DMS153 treated with DMSO at 0.1 percent for 48 hours (cell line): ENCODE data around the gene NACAD.

Experiments used
- DNase-seq: peaks from one replicate; lab custom pipeline; 2025; ENCODE audit not compliant: unreplicated experiment; lab: John Stamatoyannopoulos, UW

Gene NACAD

GRCh38 chr7:45088821-45089340, at the start of gene NACAD:
Gene NACAD (minus strand): TSS chr7:45088969. CDS start chr7:45088894, 75 bp downstream.
- no peak for DNase-seq

GRCh38 chr7:45136106-45137060, 47.6 kb upstream of the NACAD start:
- peak; percentile 83 for DNase-seq

GRCh38 chr7:45133877-45134276, 45.1 kb upstream of the NACAD start:
- no peak for DNase-seq

- DNase-seq: no peak
Measured at GRCh38 chr7:45133352-45133751, 44.6 kb upstream of the NACAD start.

GRCh38 chr7:45132708-45133320, 44.0 kb upstream of the NACAD start:
- no peak for DNase-seq

GRCh38 chr7:45131891-45132290, 43.1 kb upstream of the NACAD start:
- no peak for DNase-seq

GRCh38 chr7:45130910-45131309, 42.1 kb upstream of the NACAD start:
- no peak for DNase-seq

- no peak for DNase-seq
Measured at GRCh38 chr7:45129906-45130305, 41.1 kb upstream of the NACAD start.

GRCh38 chr7:45129181-45129800, 40.5 kb upstream of the NACAD start:
- DNase-seq: no peak

GRCh38 chr7:45126920-45127319, 38.2 kb upstream of the NACAD start:
- no peak for DNase-seq

GRCh38 chr7:45126201-45126600, 37.4 kb upstream of the NACAD start:
- DNase-seq: no peak

GRCh38 chr7:45125193-45125904, 36.6 kb upstream of the NACAD start:
- DNase-seq: no peak

- DNase-seq: no peak
Measured at GRCh38 chr7:45123913-45124710, 35.3 kb upstream of the NACAD start.

- no peak for DNase-seq
Measured at GRCh38 chr7:45122975-45123860, 34.4 kb upstream of the NACAD start.

- no peak for DNase-seq
Measured at GRCh38 chr7:45119550-45119949, 30.8 kb upstream of the NACAD start.

GRCh38 chr7:45118889-45119331, 30.1 kb upstream of the NACAD start:
- no peak for DNase-seq

- DNase-seq: no peak
Measured at GRCh38 chr7:45118292-45118691, 29.5 kb upstream of the NACAD start.

- no peak for DNase-seq
Measured at GRCh38 chr7:45117582-45117981, 28.8 kb upstream of the NACAD start.

- DNase-seq: no peak
Measured at GRCh38 chr7:45116048-45116447, 27.3 kb upstream of the NACAD start.
